K562 (cell line): ENCODE data around the gene RNF114. TPM values are rescaled to one million over a fixed set of nuclear protein-coding genes. Genes with fewer than 3 reads are reported as not detected.
A peak's percentile ranks its signal among the peaks of the same experiment; 100 is the strongest.

Source experiments
- ATAC-seq: fragments of 200-7000 bp; cut with Tn5 transposase; 3 replicates; pipeline ENCODE4 v1.9.1; 2020; ENCODE audit warnings: moderate library complexity
- BruUV-seq: library from RNA; stranded (reverse); fragments of 400-500 nt; replicated peaks from 2 replicates; lab custom pipeline; 2021; lab: Mats Ljungman, UMichigan
- CTCF ChIA-PET: fragments of 300-600 bp; formaldehyde crosslinking; extraction: SDS; loops from one replicate; lab custom pipeline; 2021; ENCODE audit warnings: low intra/inter-chr PET ratio; lab: Yijun Ruan, JAX
- POLR2A ChIA-PET: fragments of 300-600, 350-650 bp; sonication (Branson Sonifier 250); formaldehyde crosslinking; extraction: SDS; loops from one replicate; lab custom pipeline; 2021; ENCODE audit warnings: antibody characterized with exemption, inconsistent platforms; lab: Yijun Ruan, JAX
- DNase-seq, 4 experiments: peaks; one replicate each; pipeline versions ENCODE4 v3.0.0 to v3.0.0-alpha.2; 2011 to 2018; ENCODE audit warnings: low spot score in 3 of 4, mixed read lengths in 3 of 4; ENCODE audit errors: extremely low read depth in 1 of 4
- FAIRE-seq: peaks from 2 replicates; lab custom pipeline; 2011; peaks lifted over from hg19 to GRCh38; lab: Jason Lieb, UNC
- H2AFZ ChIP-seq: 2 replicates; pipeline ENCODE4 v1.6.0; 2011; ENCODE audit warnings: low read depth, low read length, control low read depth, inconsistent platforms
- H3K27ac ChIP-seq: fragments of 200-600 bp; 3 replicates; pipeline ENCODE4 v1.8.0; 2011; ENCODE audit warnings: low read depth, mild to moderate bottlenecking, control low read depth, inconsistent platforms, low read length, moderate library complexity, mixed read lengths; ENCODE audit errors: extremely low read depth
- H3K27me3 ChIP-seq, 2 experiments: fragments of 300-600 bp in 1 of 2; 2 replicates in 1 of 2; 3 replicates in 1 of 2; pipeline versions ENCODE4 v1.6.0 to v1.8.0; 2011; ENCODE audit warnings: inconsistent platforms in 2 of 2, low read length in 2 of 2, mild to moderate bottlenecking in 1 of 2, mixed read lengths in 1 of 2, moderate library complexity in 1 of 2; ENCODE audit not compliant: control insufficient read depth in 2 of 2, insufficient read depth in 2 of 2
- H3K36me3 ChIP-seq: fragments of 300-600 bp; 3 replicates; pipeline ENCODE4 v1.8.0; 2011; ENCODE audit warnings: mild to moderate bottlenecking, low read length, inconsistent platforms; ENCODE audit not compliant: control insufficient read depth, insufficient read depth
- H3K4me1 ChIP-seq, 2 experiments: fragments of 200-600 bp in 1 of 2; replicated peaks in 1 of 2; 2 replicates in 1 of 2; 3 replicates in 1 of 2; pipeline versions ENCODE4 v1.5.1 to v1.8.0; 2011; ENCODE audit warnings: inconsistent platforms in 2 of 2, low read length in 2 of 2, mild to moderate bottlenecking in 1 of 2, mixed read lengths in 1 of 2, moderate library complexity in 1 of 2; ENCODE audit not compliant: control insufficient read depth in 2 of 2, insufficient read depth in 2 of 2
- H3K4me2 ChIP-seq: 2 replicates; pipeline ENCODE4 v1.6.1; 2011; ENCODE audit warnings: low read length, control low read depth, inconsistent platforms, mixed read lengths; ENCODE audit not compliant: insufficient read depth
- H3K4me3 ChIP-seq: fragments of 200-600 bp; sonication (generic), shearing (Covaris generic); 2 replicates; pipeline ENCODE4 v1.5.1; 2016; ENCODE audit warnings: control low read depth, inconsistent platforms
- H3K79me2 ChIP-seq: fragments of 200-600 bp; 3 replicates; pipeline ENCODE4 v1.8.0; 2011; ENCODE audit warnings: low read length, inconsistent platforms; ENCODE audit not compliant: control insufficient read depth, insufficient read depth
- H3K9ac ChIP-seq, 2 experiments: 2 replicates each; pipeline versions ENCODE4 v1.6.0 to v1.6.1; 2011; ENCODE audit warnings: low read depth in 2 of 2, low read length in 2 of 2, control low read depth in 1 of 2, inconsistent platforms in 1 of 2, mild to moderate bottlenecking in 1 of 2, mixed read lengths in 1 of 2; ENCODE audit not compliant: insufficient read depth in 1 of 2
- H3K9me1 ChIP-seq: one replicate; pipeline ENCODE4 v1.6.0; 2011; ENCODE audit warnings: inconsistent platforms, mild to moderate bottlenecking, low read length, moderate library complexity; ENCODE audit not compliant: control insufficient read depth, insufficient read depth
- H3K9me3 ChIP-seq: replicated peaks from 2 replicates; pipeline ENCODE4 v1.5.1; 2011; ENCODE audit warnings: low read depth, low read length, inconsistent platforms; ENCODE audit not compliant: control insufficient read depth, insufficient read depth
- H4K20me1 ChIP-seq: replicated peaks from 2 replicates; pipeline ENCODE4 v1.6.1; 2011; ENCODE audit warnings: low read length, inconsistent platforms, mixed read lengths; ENCODE audit not compliant: control insufficient read depth, insufficient read depth
- ATF1 ChIP-seq, 2 experiments: fragments of 450-650 bp in 1 of 2; IDR thresholded peaks; 2 replicates each; pipeline ENCODE4 v1.6.1; 2016; ENCODE audit warnings: missing compliant biosample characterization in 1 of 2, missing genetic modification characterization in 1 of 2
- CBFA2T2 ChIP-seq: fragments of 450-650 bp; conservative IDR thresholded peaks from 2 replicates; pipeline ENCODE4 v1.6.1; 2017; ENCODE audit warnings: mild to moderate bottlenecking
- CEBPG ChIP-seq, 3 experiments: fragments of 200-800 bp in 1 of 3; sonication (Bioruptor generic) in 1 of 3; sonication (generic) in 1 of 3; formaldehyde crosslinking in 1 of 3; IDR thresholded peaks in 2 of 3; conservative IDR thresholded peaks in 1 of 3; 2 replicates each; pipeline versions ENCODE4 v1.6.1 to v1.8.0; 2016 to 2022; ENCODE audit warnings: missing compliant biosample characterization in 2 of 3, missing genetic modification characterization in 2 of 3, mild to moderate bottlenecking in 1 of 3, missing genetic modification reagents in 1 of 3
- CHD4 ChIP-seq: fragments of 200-600 bp; sonication (generic); IDR thresholded peaks from 3 replicates; pipeline ENCODE4 v1.6.1; 2012; ENCODE audit warnings: low read depth, mild to moderate bottlenecking, mixed read lengths, low read length, inconsistent platforms; ENCODE audit not compliant: insufficient read depth, insufficient replicate concordance, poor library complexity, severe bottlenecking
- EGR1 ChIP-seq: fragments of 450-650 bp; conservative IDR thresholded peaks from 2 replicates; pipeline ENCODE4 v1.6.1; 2017; ENCODE audit warnings: mild to moderate bottlenecking
- ETS1 ChIP-seq: conservative IDR thresholded peaks from 2 replicates; pipeline ENCODE4 v1.6.1; 2011; ENCODE audit warnings: low read depth, mild to moderate bottlenecking, low read length; ENCODE audit not compliant: control insufficient read depth
- FIP1L1 ChIP-seq: fragments of 200-400 bp; formaldehyde crosslinking; IDR thresholded peaks from 2 replicates; pipeline ENCODE4 v1.6.1; 2018; ENCODE audit warnings: mild to moderate bottlenecking, low read depth, low read length; ENCODE audit not compliant: poor library complexity, severe bottlenecking
- HES1 ChIP-seq: fragments of 450-650 bp; IDR thresholded peaks from 2 replicates; pipeline ENCODE4 v1.6.1; 2016; ENCODE audit warnings: low read depth, mild to moderate bottlenecking, moderate library complexity
- HSF4 ChIP-seq: fragments of 250-450 bp; sonication (Bioruptor Pico); IDR thresholded peaks from 2 replicates; pipeline ENCODE4 v2.1.2; 2022; ENCODE audit warnings: mild to moderate bottlenecking, moderate library complexity, borderline replicate concordance
- POLR2AphosphoS5 ChIP-seq: IDR thresholded peaks from 2 replicates; pipeline ENCODE4 v1.6.1; 2011; ENCODE audit warnings: mild to moderate bottlenecking, low read depth, low read length, moderate library complexity; ENCODE audit not compliant: control insufficient read depth, insufficient read depth
- PYGO2 ChIP-seq: fragments of 450-650 bp; IDR thresholded peaks from 2 replicates; pipeline ENCODE4 v1.6.1; 2016; ENCODE audit warnings: mild to moderate bottlenecking, missing genetic modification characterization, moderate library complexity, missing compliant biosample characterization
- RAD51 ChIP-seq: fragments of 450-650 bp; IDR thresholded peaks from 2 replicates; pipeline ENCODE4 v1.7.1; 2016; ENCODE audit warnings: low read depth, mild to moderate bottlenecking, borderline replicate concordance
- RBM15 ChIP-seq: fragments of 200-400 bp; formaldehyde crosslinking; IDR thresholded peaks from 2 replicates; pipeline ENCODE4 v1.6.1; 2018; ENCODE audit warnings: mild to moderate bottlenecking, low read length, moderate library complexity; ENCODE audit not compliant: insufficient read depth
- ZNF239 ChIP-seq: fragments of 250-450 bp; sonication (Bioruptor Pico); IDR thresholded peaks from 2 replicates; pipeline ENCODE4 v1.4.0; 2020; ENCODE audit warnings: mild to moderate bottlenecking
- ZNF584 ChIP-seq: fragments of 200-800 bp; sonication (Bioruptor generic); IDR thresholded peaks from 2 replicates; pipeline ENCODE4 v1.6.1; 2016; ENCODE audit warnings: low read depth, mild to moderate bottlenecking, missing genetic modification characterization, missing compliant biosample characterization
- ZNF592 ChIP-seq: fragments of 450-650 bp; IDR thresholded peaks from 2 replicates; pipeline ENCODE4 v1.6.1; 2017; ENCODE audit warnings: antibody characterized with exemption, mild to moderate bottlenecking
- WGBS: fragments of 100-300 bp; shearing (Covaris generic); methylation state at CpG from one replicate; pipeline ENCODE4 v1.1.6; 2016; ENCODE audit warnings: low coverage, mixed read lengths; ENCODE audit not compliant: insufficient coverage; ENCODE audit errors: missing lambda C conversion rate; 5-methylcytosine and 5-hydroxymethylcytosine counted together
- in situ Hi-C: fragments of 300-500 bp; cut with MboI; formaldehyde crosslinking; loops from 4 replicates; pipeline ENCODE4 v1.15.0; 2018; ENCODE audit warnings: inconsistent platforms, mixed read lengths
- intact Hi-C: fragments of 100-400 bp; cut with micrococcal nuclease; formaldehyde crosslinking; loops from 2 replicates; pipeline ENCODE4 v1.14.2; 2022
- polyA plus RNA-seq, 8 experiments: library from polyadenylated mRNA; depleted of rRNA in 4 of 8; stranded (reverse) in 5 of 8; unstranded in 3 of 8; fragments of >200 nt; fragmentation: Nextera tagmentation in 2 of 8; fragmentation: Illumina TruSeq in 1 of 8; extraction: Ambion mirVana in 2 of 8; extraction: Trizol in 1 of 8; gene quantifications; 2 replicates each; pipeline versions ENCODE4 v1.2.1 to v1.2.3, GENCODE V29; 2011 to 2014; ENCODE audit warnings: inconsistent platforms in 1 of 8, missing spikeins in 1 of 8
- total RNA-seq, 7 experiments: library from RNA; depleted of rRNA in 6 of 7; stranded (reverse); fragments of >200 nt in 6 of 7; fragmentation: Illumina TruSeq in 2 of 7; extraction: Trizol in 2 of 7; gene quantifications; 2 replicates each; pipeline versions ENCODE4 v1.2.1 to v1.2.3, GENCODE V29; 2011 to 2021; ENCODE audit warnings: low replicate concordance in 1 of 7

RNF114 gene
- total and polyA plus RNA-seq, 9 of the 15 experiments (the other 6 are each of a cell fraction or from before 2014, with no cell fraction given) = 38.6 to 111 (median 62.6) TPM

GRCh38 chr20:49993301-49993751 is 57.1 kb downstream of the RNF114 start:
- no peak overlapping the region for H3K4me2 ChIP-seq
- TF ChIP-seq CEBPG (CRISPR knock-in tag; IDR thresholded peaks at IDR 0.05) (no peak), CEBPG (tag; conservative IDR thresholded peaks at IDR 0.05 in 1 of 2, IDR thresholded peaks at IDR 0.05 in 1 of 2) (no peak), ETS1 (no peak), ZNF592 (no peak), EGR1 (no peak), CBFA2T2 (no peak), CHD4 (no peak), RAD51 (peak; percentile 78), ZNF239 (CRISPR knock-in tag) (no peak), POLR2AphosphoS5 (no peak), HES1 (no peak), ATF1 (CRISPR knock-in tag; IDR thresholded peaks at IDR 0.05) (no peak), ATF1 (tag; IDR thresholded peaks at IDR 0.05) (no peak), ZNF584 (CRISPR knock-in tag) (no peak), PYGO2 (tag) (no peak), RBM15 (no peak), HSF4 (CRISPR knock-in tag) (no peak), FIP1L1 (no peak)

More at GRCh38 chr20:49993301-49993751, 57.1 kb downstream of the RNF114 start:
- H3K79me2 ChIP-seq = no peaks in the 10 kb centered on the region
- intact Hi-C loops (no loop called here), in situ Hi-C loops (no loop called here)
- WGBS = 9% methylated on average over 6 of the region's 6 CpGs
- peak; percentile 51 for ATAC-seq
- H3K36me3 ChIP-seq = peaks cover 8% of the 10 kb centered on the region; the same call in 2 of the 3 replicates
- H3K9me3 ChIP-seq = no peaks in the 10 kb centered on the region
- H3K9me1 ChIP-seq = no peaks in the 10 kb centered on the region
- no peak overlapping the region for H2AFZ ChIP-seq
- DNase-seq = peak in 2 of 4 experiments; percentile 42 to 62
- no peak overlapping the region for H3K27ac ChIP-seq
- ChIA-PET CTCF (no interaction called here), POLR2A (interaction anchor here (0.8 to 3.4 kb wide), 2 partner anchors 8 to 9 kb away, joined by 3 to 22 read pairs; partner anchors contain the start of gene SNAI1)
- no peaks in the 10 kb centered on the region for H3K27me3 ChIP-seq
- H3K4me1 ChIP-seq = peaks cover 22 to 25% of the 10 kb centered on the region in 2 experiments
- H3K4me3 ChIP-seq = no peak overlapping the region
- FAIRE-seq = peak; percentile 81
- BruUV-seq = no TSS peak
- no peak overlapping the region for H3K9ac ChIP-seq
- no peaks in the 10 kb centered on the region for H4K20me1 ChIP-seq
